ENCODE measurements around the gene XIAP.

GRCh38 chrX:123846577-123847038 lies 13.2 kb upstream of the XIAP start:
- TF ChIP-seq POLR2A (IDR thresholded peaks at IDR 0.05) = no peak
- TF ChIP-seq, protein P1, sequence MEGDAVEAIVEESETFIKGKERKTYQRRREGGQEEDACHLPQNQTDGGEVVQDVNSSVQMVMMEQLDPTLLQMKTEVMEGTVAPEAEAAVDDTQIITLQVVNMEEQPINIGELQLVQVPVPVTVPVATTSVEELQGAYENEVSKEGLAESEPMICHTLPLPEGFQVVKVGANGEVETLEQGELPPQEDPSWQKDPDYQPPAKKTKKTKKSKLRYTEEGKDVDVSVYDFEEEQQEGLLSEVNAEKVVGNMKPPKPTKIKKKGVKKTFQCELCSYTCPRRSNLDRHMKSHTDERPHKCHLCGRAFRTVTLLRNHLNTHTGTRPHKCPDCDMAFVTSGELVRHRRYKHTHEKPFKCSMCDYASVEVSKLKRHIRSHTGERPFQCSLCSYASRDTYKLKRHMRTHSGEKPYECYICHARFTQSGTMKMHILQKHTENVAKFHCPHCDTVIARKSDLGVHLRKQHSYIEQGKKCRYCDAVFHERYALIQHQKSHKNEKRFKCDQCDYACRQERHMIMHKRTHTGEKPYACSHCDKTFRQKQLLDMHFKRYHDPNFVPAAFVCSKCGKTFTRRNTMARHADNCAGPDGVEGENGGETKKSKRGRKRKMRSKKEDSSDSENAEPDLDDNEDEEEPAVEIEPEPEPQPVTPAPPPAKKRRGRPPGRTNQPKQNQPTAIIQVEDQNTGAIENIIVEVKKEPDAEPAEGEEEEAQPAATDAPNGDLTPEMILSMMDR (IDR thresholded peaks at IDR 0.05) = no peak
